Mucosa of descending colon (tissue), 3 donors: ENCODE measurements around the gene SLC2A9. TPM values are rescaled to one million over a fixed set of nuclear protein-coding genes. Genes with fewer than 3 reads are reported as not detected.

ENCODE experiments used
- ATAC-seq: fragments of 200-7000 bp; cut with Tn5 transposase; one replicate; pipeline ENCODE4 v1.9.1; 2020; ENCODE audit warnings: mild to moderate bottlenecking, moderate library complexity
- DNase-seq, 3 donors: peaks; one replicate each; pipeline ENCODE4 v3.0.0-alpha.2; 2020
- H3K36me3 ChIP-seq: fragments of 200-600 bp; one replicate; pipeline ENCODE4 v1.8.0; 2021; ENCODE audit warnings: low read depth, mild to moderate bottlenecking
- H3K4me1 ChIP-seq: fragments of 200-600 bp; one replicate; pipeline ENCODE4 v1.8.0; 2021; ENCODE audit warnings: low read depth, mild to moderate bottlenecking
- H3K4me3 ChIP-seq: fragments of 200-600 bp; one replicate; pipeline ENCODE4 v1.8.0; 2021; ENCODE audit warnings: mild to moderate bottlenecking
- H3K9me3 ChIP-seq: fragments of 200-600 bp; one replicate; pipeline ENCODE4 v1.8.0; 2021; ENCODE audit warnings: mild to moderate bottlenecking
- intact Hi-C, 2 donors: fragments of 100-400 bp; cut with DNase I in 1 of 2; cut with micrococcal nuclease in 1 of 2; formaldehyde crosslinking; loops; one replicate each; pipeline versions ENCODE4 v1.11.0 to v1.11.1; 2022; cut with DNase I, micrococcal nuclease
- total RNA-seq, 3 donors: library from RNA; stranded (reverse); fragmentation: NEBNext Ultra II Directional in 2 of 3; extraction: Animal tissue kit (Norgen Biotek cat#: 25700) in 2 of 3; gene quantifications; one replicate each; pipeline versions ENCODE4 v1.2.1 to v1.2.4, GENCODE V29; 2021 to 2023
- TF ChIP-seq, protein P1 (sequence below): fragments of 200-600 bp; IDR thresholded peaks from one replicate; pipeline ENCODE4 v1.8.0; 2022; ENCODE audit warnings: antibody characterized with exemption, mild to moderate bottlenecking
- donor health status: DM: no; HTN: no; CAD: no; lungs with moderate emphysema.
- donor health status: DM: no; HTN: no; CAD: no.
- donor health status: DM: no; HTN: yes; CAD: no.

Gene SLC2A9
- total RNA-seq, 3 donors from 2014 or later = 4.8 to 8.9 (median 8.1) TPM

- Histone ChIP-seq H3K36me3 (no peaks in the 10 kb centered on the region), H3K9me3 (no peaks in the 10 kb centered on the region), H3K4me1 (no peaks in the 10 kb centered on the region), H3K4me3 (no peak overlapping the region)
- TF ChIP-seq, protein P1, sequence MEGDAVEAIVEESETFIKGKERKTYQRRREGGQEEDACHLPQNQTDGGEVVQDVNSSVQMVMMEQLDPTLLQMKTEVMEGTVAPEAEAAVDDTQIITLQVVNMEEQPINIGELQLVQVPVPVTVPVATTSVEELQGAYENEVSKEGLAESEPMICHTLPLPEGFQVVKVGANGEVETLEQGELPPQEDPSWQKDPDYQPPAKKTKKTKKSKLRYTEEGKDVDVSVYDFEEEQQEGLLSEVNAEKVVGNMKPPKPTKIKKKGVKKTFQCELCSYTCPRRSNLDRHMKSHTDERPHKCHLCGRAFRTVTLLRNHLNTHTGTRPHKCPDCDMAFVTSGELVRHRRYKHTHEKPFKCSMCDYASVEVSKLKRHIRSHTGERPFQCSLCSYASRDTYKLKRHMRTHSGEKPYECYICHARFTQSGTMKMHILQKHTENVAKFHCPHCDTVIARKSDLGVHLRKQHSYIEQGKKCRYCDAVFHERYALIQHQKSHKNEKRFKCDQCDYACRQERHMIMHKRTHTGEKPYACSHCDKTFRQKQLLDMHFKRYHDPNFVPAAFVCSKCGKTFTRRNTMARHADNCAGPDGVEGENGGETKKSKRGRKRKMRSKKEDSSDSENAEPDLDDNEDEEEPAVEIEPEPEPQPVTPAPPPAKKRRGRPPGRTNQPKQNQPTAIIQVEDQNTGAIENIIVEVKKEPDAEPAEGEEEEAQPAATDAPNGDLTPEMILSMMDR = no peak
- ATAC-seq (no peak), DNase-seq (no peak)
- intact Hi-C loops = no loop called here
Measured at GRCh38 chr4:9936129-9936644, 85.1 kb downstream of the SLC2A9 start.

DNA sequence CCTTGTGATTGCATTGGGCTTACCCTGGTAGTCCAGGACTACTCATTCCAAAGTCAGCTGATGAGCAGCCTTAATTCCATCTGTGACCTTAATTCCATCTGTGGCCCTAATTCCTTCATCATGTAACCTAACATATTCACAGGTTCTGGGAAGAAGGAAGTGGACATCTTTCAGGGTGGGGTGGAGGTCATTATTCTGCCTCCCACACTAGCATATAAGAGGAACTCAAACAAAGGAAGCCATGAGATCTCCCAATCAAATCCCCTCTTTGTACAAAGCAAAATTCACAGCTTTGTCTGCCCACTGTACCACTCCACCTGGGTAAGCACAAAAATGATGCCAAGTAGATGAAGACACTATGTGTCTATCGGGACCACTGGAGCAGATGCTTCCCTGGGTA, 87.3 kb downstream of the SLC2A9 start:
- DNase-seq (no peak), ATAC-seq (no peak)
- TF ChIP-seq, protein P1 = no peak
- H3K4me3 ChIP-seq = no peak overlapping the region
- H3K36me3 ChIP-seq = no peaks in the 10 kb centered on the region
- no peaks in the 10 kb centered on the region for H3K4me1 ChIP-seq
- intact Hi-C loops = no loop called here
- no peaks in the 10 kb centered on the region for H3K9me3 ChIP-seq

DNA sequence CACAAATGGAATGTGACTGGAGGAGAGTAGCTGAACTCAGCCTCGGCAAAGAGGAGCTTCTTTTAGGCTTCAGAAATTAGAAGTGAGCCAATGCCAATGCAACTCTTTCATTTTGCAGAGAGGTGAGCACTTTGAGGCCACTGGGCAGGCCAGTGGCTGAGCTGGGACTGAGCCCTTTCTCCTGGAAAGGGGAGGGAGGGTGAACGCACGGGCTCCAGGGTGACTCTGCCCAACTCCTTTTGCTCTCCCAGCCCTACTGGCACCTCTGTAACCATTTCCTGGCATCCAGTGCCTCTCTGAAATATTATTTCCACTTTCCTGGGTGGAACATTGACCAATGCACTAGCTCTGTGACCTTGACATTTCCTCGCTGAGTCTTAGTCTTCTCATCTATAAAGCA, 88.1 kb downstream of the SLC2A9 start:
- Histone ChIP-seq H3K4me3 (no peak overlapping the region), H3K4me1 (no peaks in the 10 kb centered on the region), H3K9me3 (no peaks in the 10 kb centered on the region), H3K36me3 (no peaks in the 10 kb centered on the region)
- ATAC-seq (no peak), DNase-seq (no peak)
- intact Hi-C loops = no loop called here
- TF ChIP-seq, protein P1 = no peak

DNA sequence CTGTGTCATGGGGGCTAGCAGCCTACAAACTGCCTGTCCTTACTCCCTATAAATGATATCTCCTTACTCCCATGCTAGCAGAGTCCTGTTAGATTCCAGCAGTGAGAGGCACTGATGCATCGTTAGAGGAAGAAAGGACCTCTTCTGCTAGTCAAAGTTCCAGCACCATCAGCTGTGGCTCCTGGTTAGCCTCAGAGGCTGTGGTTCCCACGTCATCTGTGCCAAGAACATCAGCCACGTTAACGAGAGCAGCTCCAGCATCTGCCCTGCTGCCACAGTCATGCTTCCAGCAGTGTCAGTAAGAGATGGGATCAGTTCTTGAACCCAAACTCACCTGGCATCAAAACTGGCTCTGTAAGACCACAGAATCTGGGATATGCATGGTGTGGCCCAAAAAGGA, 88.5 kb downstream of the SLC2A9 start:
- intact Hi-C loops = no loop called here
- no peak for ATAC-seq
- TF ChIP-seq, protein P1 = no peak
- Histone ChIP-seq H3K4me3 (no peak overlapping the region), H3K4me1 (no peaks in the 10 kb centered on the region), H3K9me3 (no peaks in the 10 kb centered on the region), H3K36me3 (no peaks in the 10 kb centered on the region)
- DNase-seq = no peak

DNA sequence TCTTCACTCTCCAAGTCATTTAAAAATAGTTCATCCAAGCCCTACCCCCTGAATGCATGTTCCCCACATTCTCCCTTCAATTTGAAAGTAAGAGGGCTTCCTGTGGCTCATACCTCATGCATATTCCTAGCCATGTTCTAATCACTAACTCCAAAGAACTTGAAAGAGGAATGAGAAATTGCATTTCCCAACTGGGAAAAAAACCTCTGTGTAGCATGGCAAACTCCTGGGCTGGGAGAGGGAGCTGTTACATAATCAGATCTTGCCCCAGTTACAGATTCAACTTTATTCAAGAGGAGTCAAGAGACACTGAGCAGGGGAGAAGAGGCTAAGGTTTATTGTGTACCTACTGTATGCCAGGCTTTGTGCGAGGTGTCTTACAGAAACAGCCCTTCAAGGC, 90.2 kb downstream of the SLC2A9 start:
- TF ChIP-seq, protein P1 = no peak
- DNase-seq (no peak), ATAC-seq (no peak)
- intact Hi-C loops = no loop called here
- no peaks in the 10 kb centered on the region for H3K9me3 ChIP-seq
- H3K4me1 ChIP-seq = no peaks in the 10 kb centered on the region
- no peak overlapping the region for H3K4me3 ChIP-seq
- H3K36me3 ChIP-seq = no peaks in the 10 kb centered on the region

DNA sequence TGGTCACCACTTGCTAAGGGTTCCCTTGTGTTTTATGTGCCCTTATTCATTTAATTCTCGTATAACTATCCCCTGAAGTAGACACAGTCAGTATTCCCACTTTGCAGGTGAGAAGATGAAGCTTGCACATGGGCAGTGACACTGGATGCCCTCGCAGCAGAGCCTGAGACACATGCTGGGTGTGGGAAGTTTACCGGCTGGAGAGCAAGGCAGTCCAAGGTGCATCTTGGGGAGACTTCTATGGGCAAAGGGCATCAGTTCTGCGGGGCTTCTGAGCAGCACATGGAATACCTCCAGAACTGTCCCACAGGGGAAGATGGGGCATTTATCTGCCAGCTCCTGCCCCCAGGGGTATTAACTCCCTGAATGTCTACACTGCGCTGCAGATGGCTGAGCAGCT, 92.2 kb downstream of the SLC2A9 start:
- TF ChIP-seq, protein P1 = no peak
- Histone ChIP-seq H3K4me3 (no peak overlapping the region), H3K9me3 (no peaks in the 10 kb centered on the region), H3K4me1 (no peaks in the 10 kb centered on the region), H3K36me3 (no peaks in the 10 kb centered on the region)
- intact Hi-C loops = no loop called here
- DNase-seq (no peak), ATAC-seq (no peak)
